Renal pelvis (tissue), 4 donors: ENCODE measurements around the gene AZIN2. TPM values are rescaled to one million over a fixed set of nuclear protein-coding genes. Genes with fewer than 3 reads are reported as not detected.
A peak's percentile ranks its signal among the peaks of the same experiment; 100 is the strongest.
"Not testable (repeated sequence)": the region's sequence is repeated elsewhere in the genome, so short reads cannot be mapped to it uniquely, and the experiment has no call there.

Experiments used
- DNase-seq: peaks from one replicate; pipeline ENCODE4 v3.0.0-alpha.2; 2013
- polyA plus RNA-seq, 3 donors: library from polyadenylated mRNA; unstranded; fragments of 120-200 nt; gene quantifications; one replicate each; pipeline ENCODE4 v1.2.1, GENCODE V29; 2013; ENCODE audit not compliant: insufficient read length in 3 of 3

AZIN2 gene
- polyA plus RNA-seq, 3 donors = 7.3 to 10.8 (median 9.9) TPM

DNA sequence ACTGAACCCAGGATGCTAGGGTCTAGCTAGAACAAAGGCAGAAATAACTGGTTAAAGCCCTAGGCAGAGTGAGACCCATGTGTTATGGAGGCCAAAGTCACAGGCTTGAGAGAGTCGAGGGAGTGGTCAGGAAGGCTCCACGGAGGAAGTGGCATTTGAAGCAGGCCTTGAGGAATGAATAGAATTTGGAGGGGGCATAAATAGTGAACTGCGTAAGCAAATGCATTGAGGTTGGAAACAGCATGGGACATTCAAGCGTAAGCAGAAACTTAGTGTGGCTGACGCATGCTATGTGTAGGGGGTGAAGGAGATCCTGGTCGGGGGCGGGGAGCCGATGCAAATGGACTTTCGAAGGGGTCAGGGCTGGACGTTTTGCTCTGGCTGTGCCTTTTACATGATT is 11.5 kb downstream of the AZIN2 start:
- DNase-seq = no peak

DNA sequence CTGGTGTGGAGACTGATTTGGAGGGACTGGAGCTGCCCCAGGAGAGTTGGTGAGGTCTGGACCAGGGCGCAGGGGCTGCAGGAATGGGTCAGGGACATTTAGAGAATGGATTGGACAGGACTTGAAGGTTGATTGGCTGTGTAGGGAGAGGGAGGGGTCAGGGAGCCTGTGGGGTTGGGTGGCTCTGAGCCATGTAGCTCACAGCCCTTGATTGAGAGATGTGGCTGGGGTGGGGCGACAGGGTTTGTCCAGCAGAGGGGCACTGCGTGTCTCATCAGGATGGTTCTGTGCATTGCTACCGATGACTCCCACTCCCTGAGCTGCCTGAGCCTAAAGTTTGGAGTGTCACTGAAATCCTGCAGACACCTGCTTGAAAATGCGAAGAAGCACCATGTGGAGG is 12.1 kb downstream of the AZIN2 start:
- DNase-seq = no peak

DNA sequence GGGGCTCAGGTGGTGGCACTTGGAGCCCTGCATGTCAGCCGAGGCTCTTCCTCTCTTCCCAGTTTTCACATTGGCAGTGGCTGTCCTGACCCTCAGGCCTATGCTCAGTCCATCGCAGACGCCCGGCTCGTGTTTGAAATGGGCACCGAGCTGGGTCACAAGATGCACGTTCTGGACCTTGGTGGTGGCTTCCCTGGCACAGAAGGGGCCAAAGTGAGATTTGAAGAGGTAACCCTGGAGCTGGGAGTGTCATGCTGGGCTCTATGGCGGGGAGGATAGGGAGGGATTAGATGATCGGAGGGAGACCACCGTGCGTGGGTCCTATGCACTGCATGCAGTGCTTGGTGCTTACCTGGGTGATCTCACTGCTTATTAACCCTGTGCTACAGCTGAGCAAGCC is 13.5 kb downstream of the AZIN2 start:
- DNase-seq = no peak

DNA sequence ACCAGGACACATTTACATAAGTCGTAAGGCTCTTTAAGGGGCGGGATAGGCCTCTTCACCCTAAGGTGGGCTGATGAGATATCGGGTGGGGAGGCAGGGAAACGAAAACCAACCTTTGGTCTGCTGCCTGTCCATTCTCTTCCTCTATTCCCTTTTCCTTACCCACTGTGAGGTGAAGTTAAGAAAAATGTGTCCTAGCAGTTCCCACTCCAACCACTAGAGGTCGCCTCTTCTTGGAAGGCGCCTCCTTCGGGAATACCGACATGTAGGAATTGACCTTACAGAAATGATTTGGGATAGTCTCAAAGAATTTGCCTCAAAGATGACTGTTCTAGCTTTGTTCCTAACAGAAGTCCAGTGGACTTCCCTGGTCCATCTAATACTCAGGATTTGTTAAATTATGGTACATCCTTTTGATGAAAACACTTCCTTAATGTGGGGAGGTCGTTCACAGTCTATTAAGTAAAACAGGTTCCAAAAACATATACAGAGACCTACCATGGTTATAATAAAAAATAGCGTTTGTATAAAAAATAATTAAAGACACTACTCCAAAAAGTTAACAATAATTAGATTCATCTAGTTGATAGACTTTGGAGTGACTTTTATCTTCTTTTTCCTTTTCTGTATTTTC is 14.1 kb downstream of the AZIN2 start:
- peak; percentile 55 for DNase-seq

DNA sequence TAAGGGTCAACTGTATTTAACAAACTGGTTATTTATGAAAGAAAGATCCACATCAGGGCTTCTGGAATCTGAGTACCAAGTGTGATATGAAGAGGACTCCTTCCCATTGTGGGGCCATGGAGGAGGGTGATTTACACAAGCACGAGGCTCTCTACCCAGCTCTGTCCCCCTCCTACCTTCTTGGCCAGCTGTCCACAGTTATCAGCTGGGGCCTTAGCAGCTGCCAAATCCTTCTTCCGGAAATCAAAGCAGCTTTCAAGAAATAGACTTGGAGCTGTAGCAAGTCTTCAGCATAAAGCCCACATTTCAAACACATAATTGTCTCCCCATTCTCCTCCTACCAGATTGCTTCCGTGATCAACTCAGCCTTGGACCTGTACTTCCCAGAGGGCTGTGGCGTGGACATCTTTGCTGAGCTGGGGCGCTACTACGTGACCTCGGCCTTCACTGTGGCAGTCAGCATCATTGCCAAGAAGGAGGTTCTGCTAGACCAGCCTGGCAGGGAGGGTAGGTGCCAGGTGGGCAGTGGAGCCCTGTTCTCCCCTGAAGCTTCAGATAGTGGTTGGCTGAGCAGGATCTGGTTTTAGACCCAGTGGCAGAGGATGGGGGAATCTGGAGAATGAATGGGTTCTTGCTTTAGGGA is 15.5 kb downstream of the AZIN2 start:
- no peak for DNase-seq

DNA sequence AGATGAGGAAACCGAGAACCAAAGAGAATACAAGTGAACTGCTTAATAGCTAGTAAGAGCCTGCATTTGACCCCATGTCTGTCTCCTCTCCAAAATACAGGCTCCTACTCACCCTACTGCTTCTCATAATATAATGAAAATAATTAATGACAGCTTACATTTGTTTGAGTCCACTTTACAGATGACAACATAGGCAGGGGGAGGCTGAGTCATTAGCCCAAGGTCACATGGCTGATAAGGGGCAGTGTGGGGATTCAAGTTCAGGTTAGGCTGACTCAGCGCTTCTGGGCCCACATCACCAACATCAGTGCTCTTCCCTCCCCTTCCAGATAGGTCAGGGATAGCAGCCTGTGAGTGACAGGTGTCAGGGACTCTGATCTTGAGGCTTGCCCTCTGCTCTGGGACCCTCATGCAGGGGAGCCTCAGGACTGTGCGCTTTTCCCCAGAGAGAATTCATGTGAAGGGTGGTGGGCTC is 16.2 kb downstream of the AZIN2 start:
- DNase-seq = no peak

DNA sequence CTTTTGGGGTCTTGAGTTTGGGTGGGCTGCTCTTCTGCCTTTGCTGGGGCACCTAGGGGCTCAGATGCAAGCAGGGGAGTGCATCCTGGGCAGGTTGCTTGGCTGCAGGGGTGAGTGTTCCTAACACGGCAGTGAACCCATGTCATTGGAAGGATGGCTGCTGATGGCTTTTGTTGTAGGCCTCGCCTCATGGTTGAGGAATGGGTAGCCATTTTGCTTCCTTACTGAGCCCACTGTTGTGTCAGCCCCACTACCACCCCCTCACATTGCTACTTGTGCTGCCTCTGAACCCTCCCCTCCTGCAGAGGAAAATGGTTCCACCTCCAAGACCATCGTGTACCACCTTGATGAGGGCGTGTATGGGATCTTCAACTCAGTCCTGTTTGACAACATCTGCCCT is 16.8 kb downstream of the AZIN2 start:
- DNase-seq = no peak

DNA sequence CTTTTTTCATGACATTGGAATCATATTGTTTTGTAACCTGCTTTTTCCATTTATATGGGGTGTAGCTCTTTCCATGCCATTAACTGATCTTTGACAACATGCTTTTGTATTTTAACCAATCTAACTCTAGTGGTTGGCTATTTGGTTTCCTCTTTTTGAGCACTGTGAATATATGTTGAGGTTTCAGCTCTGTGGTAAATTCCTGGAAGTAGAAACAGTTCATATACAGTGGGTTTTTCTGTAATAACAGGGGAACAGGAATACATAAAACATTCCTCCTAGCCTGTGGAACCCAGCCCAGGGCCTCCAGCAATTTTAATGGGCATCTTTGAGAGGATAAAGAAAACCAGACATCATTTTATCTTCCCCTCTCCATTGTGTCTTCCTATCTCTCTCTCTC is 17.4 kb downstream of the AZIN2 start:
- no peak for DNase-seq

DNA sequence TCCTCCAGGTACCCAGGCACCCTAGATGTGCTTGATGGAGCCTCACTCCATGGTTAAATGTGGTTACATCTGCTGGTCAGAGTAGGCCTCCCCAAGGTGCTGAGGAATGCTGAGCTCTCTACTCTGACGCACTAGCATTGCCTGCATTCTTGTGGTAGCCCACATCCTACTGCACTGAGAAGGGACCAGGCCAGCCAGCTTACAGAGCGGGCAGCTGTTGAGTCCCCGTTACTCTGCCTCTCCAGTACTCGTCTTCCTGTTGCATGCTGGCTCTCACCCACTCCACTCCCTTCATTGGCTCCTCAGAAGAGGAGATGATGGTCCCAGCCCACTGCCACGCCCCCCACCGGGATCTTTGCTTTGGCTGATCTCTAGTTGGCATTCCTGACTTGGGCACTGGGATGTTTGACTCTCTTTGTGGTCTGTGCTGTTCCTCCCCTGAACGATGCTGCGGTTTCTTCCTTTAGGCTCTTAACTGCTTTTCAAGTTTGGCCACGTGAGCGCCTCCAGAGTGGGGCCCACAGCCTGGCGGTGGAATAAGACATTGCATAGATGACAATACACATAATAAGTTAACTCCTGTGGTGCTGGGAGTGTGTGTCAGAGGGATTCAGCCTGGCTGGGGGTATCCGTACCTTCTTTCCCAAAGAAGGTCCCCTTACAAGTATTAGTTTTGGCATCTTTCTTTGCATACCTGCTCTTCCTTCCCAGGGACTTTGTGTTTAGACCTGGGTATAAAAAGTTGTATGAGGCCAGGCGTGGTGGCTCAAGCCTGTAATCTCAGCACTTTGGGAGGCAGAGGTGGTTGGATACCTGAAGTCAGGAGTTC is 18.6 kb downstream of the AZIN2 start:
- DNase-seq = no peak

DNA sequence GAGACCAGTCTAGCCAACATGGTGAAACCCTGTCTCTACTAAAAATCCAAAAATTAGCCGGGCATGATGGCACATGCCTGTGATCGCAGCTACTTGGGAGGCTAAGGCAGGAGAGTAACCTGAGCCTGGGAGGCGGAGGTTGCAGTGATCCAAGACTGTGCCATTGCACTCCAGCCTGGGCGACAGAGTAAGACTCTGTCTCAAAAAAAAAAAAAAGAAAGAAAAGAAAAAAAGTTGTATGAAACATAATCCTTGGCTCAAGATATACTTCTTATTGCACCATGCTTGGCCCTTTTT is 19.1 kb downstream of the AZIN2 start:
- not testable (repeated sequence) for DNase-seq

DNA sequence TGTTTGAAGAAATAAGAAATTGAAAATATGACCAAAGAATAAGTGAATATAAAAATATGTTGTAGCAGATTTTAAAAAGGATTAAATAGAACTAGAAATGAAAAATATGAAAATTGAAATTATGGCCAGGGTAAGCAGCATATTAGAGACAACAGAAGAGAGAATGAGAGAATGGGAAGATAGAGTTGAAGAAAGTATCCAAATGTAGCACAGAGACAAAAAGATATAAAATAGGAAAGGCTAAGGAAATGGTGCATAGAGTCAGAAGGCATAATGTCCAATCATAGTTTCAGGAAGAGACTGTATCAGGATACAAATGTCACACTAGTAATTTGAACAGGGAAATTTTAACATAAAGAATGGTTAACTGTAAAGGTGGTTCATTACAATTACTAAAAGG is 29.5 kb downstream of the AZIN2 start:
- no peak for DNase-seq

DNA sequence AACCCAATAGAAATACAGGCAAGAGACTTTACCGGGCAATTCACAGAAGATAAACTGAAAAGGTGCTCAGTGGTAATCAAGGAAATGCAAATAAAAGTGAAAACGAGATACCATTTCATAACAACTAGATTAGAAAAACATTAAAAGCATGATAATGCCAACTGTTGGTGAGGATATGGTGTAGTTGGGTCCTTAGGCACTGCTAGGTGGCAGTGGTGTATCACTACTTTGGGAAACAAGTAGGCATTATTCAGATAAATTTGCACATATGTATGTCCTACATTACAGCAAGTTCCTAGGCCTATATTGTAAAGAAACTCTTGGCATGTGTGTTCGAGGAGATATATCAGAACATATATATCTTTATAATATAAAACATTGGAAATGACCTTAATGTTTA is 31.0 kb downstream of the AZIN2 start:
- DNase-seq = no peak

DNA sequence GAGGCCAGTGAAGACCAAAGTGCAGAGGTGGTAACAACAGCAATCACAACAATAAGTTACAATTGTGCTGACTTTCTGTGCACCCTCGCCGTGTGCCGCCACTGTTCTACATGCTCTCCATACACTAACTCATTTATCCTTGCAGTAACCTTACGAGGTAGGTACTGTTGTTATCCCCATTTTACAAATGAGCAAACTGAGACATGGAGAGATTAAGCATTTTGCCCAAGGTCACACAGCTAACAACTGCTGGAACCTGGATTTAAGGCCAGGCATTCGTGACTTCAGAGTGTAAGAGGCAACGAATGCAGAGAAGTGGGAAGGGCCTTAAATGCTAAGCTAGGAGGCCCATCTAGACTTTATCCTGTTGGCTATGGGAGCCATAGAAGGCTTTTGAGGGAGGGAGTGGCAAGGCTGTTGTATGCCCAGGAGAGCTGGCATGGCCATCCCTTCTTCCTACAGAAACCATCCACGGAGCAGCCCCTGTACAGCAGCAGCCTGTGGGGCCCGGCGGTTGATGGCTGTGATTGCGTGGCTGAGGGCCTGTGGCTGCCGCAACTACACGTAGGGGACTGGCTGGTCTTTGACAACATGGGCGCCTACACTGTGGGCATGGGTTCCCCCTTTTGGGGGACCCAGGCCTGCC is 36.6 kb downstream of the AZIN2 start:
- no peak for DNase-seq

DNA sequence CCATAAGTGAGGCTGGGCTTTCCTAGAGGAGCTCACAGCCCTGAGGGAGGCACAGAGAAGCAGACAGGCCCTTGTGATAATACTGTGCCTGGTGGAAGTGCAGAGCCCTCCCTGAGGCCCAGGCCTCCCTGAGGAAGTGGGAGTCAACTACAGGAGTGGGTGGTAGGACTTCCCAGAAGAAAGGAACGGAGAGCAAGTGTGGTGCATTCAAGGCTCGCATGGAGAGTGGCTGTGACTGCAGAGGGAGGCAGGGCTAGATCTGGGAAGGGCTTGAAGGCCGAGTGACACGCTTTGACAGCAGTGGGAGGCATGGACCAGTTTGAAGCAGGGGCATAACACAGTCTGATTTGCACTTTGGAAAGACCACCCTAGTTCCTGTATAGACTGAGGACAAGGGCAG is 37.3 kb downstream of the AZIN2 start:
- DNase-seq = no peak

DNA sequence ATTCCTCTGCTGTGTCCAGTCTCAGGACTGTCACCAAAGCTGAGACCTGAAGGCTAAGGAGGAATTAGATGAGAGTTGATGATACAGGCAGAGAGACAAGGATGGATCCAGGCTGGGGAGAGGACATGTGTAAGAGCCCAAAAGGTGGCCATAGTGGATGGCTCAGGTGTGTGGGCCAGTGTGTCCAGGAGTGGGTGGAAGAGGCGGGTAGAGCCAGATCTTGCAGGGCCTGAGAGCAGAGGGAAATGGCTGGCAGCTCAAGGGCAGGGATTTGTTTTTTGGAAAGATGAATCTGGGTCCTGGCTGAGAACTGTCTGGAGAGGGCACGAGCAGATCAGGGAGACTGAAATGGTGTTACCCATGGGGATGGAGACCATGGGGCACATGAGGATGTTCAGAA is 38.1 kb downstream of the AZIN2 start:
- no peak for DNase-seq

DNA sequence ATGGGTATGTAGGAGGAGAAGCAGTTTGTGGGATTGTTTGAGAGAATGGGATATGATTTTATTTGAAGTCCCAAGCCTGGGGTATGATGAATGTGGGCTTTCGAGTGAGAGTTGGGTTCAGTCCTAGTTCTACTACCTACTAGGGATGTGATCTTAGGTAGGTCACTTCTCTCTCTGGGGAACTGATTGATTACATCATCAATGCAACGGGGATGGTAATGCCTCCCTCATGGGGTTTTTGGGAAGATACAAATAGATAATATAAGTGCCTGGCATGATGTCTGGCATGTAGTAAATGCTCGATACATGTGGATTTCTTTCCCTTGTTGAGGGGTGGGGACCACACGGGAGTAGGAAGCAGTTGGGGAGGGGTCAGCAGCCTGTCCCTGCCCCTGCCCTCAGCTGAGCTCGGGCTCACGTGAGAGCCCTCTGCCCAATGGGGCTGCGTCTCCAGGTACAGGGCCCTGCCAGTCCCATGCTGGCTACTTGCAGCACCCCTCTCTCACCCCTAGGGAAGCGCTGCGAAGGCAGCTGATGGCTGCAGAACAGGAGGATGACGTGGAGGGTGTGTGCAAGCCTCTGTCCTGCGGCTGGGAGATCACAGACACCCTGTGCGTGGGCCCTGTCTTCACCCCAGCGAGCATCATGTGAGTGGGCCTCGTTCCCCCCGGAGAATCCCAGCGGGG is 38.7 kb downstream of the AZIN2 start:
- DNase-seq = no peak

DNA sequence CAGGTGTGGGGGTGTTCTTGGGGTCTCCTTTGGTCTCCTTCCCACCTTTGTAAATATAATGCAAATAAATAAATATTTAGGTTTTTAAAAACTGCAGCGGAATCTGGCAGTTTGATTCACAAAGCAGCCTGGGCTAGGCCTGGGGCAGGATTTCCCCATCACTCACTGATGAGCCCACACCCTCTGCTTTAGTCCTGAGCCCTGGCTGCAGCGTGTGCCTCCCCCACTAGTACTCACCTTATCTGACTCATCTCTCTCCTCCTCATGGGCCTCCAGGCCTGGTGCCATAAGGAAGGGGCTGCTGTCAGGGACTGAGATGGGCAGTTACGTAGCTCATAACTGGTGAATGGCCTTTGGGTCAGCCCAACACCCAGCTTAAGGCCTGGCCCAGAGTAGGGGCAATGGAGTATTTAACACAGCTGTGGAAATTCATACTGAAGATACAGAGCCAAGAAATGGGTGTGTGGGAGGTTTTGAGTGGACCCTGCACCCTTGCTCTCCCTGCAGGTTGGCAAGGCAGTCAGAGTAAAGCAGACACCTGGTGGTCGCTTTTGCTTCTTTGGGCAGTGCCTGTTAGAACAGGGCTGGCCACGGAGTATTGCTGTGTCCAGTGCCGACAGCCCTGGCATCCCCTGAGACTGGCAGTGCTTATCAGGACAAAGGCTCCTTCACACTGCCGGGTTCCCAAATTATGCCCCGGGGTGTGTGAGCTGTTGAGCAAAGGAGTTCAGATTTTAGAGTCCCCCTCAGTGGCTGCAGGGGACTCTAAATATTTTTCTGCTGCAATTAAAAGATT is 39.7 kb downstream of the AZIN2 start:
- DNase-seq = no peak

DNA sequence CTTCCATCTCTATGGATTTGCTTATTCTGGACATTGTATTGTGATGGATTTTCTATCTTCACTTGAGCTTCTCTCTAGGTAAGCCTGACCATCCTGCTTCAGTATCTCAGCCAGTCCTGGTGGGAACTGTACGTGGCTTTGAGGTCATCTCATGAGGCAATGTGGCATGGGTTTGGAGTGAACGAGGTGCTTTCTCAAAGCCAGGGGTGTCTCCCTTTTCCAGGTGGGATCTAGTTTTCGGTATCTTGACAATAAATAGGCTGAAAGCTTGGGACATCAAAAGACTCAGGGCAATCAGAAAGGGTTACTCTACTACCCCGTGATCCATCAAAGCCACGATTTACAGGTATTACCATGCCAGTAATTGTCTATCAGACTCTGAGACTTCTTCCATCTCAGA is 40.8 kb downstream of the AZIN2 start:
- no peak for DNase-seq

DNA sequence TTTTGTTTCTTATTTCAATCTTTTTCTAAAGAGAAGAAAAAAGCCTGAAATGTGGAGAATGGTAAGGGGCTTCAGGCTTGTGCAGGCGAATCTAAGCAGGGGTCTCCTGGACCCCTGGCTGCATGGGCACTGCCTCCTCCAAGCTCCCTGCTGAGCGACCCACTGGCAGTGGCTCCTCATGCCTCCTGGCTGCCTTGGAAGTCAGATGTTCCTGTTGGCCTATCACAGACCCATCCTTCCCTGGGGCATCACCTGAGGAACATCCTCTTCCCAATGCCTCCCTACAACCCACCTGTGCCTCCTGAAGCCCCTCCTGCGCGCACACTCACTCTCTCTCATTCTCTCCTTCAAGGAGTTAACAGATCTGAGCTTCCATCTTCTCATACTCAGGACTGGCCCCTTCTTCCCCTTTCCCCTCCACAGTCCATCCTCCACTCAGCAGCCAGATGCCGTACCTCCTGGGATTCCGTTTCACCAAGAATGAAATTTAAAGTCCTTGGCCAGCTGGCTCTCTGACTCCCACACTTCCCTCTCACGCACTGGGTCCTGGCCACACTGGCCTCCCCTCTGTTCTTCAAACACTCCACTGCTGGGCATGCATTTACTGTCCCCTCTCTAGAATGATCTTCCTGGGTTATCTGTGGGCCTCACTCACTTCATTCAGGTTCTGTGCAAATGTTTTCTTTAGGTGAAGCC is 41.7 kb downstream of the AZIN2 start:
- no peak for DNase-seq

DNA sequence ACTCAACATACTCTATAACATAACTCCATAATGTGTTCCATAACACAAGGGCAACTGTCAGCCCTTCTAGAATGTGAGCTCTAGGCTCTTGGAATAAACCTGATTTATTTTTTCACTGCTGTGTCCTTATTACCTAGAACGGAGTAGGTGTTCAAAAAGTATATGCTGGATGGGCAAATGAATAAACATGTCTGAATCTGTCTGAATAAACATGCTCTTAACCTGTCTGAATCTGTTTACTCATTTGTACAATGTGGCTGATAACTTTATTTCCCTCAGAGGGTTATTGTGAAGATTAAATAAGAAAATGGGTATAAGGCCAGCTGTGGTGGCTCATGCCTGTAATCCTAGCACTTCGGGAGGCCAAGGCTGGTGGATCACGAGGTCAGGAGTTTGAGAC is 42.3 kb downstream of the AZIN2 start:
- DNase-seq = no peak

DNA sequence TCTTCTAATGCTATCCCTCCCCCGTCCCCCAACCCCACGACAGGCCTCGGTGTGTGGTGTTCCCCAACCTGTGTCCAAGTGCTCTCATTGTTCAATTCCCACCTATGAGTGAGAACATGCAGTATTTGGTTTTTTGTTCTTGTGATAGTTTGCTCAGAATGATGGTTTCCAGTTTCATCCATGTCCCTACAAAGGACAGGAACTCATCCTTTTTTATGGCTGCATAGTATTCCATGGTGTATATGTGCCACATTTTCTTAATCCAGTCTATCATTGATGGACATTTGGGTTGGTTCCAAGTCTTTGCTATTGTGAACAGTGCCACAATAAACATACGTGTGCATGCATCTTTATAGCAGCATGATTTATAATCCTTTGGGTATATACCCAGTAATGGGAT is 43.7 kb downstream of the AZIN2 start:
- not testable (repeated sequence) for DNase-seq
